C1 segment of cervical spinal cord (tissue), 14 donors: Measurements from ENCODE around the gene ZNF717.
"Not testable (repeated sequence)": the region's sequence is repeated elsewhere in the genome, so short reads cannot be mapped to it uniquely, and the experiment has no call there.

Experiments
- DNase-seq, 14 donors: peaks; one replicate each; lab custom pipeline; 2025; lab: John Stamatoyannopoulos, UW

ZNF717 gene

GRCh38 chr3:75785081-75785755 lies at the start of gene ZNF717:
ZNF717 (minus strand) TSS chr3:75785549; CDS start chr3:75783362, 2,187 bp downstream.
- DNase-seq: peak; percentile 44 to 94 (median 90)

GRCh38 chr3:75831076-75831475 lies 45.7 kb upstream of the ZNF717 start:
- not testable (repeated sequence) for DNase-seq

GRCh38 chr3:75818019-75818418 lies 32.7 kb upstream of the ZNF717 start:
- not testable (repeated sequence) for DNase-seq

GRCh38 chr3:75816287-75817180 lies 31.2 kb upstream of the ZNF717 start:
- DNase-seq: not testable (repeated sequence)

GRCh38 chr3:75814797-75815196 lies 29.4 kb upstream of the ZNF717 start:
- DNase-seq: no peak

GRCh38 chr3:75782506-75782905 lies 2.8 kb downstream of the ZNF717 start:
- DNase-seq: no peak

GRCh38 chr3:75781079-75781745 lies 4.1 kb downstream of the ZNF717 start:
- DNase-seq: no peak

GRCh38 chr3:75777742-75778141 lies 7.6 kb downstream of the ZNF717 start:
- not testable (repeated sequence) for DNase-seq

- not testable (repeated sequence) for DNase-seq
Observed at GRCh38 chr3:75771631-75772030, 13.7 kb downstream of the ZNF717 start.

- DNase-seq: no peak
Observed at GRCh38 chr3:75768303-75769017, 16.9 kb downstream of the ZNF717 start.

GRCh38 chr3:75737831-75738493 lies 47.4 kb downstream of the ZNF717 start:
- no peak for DNase-seq

GRCh38 chr3:75727985-75728384 lies 57.4 kb downstream of the ZNF717 start:
- no peak for DNase-seq

- DNase-seq: no peak
Observed at GRCh38 chr3:75692061-75692460, 93.3 kb downstream of the ZNF717 start.

GRCh38 chr3:75687323-75687722 lies 98.0 kb downstream of the ZNF717 start:
- no peak for DNase-seq
